Stimulated activated CD4-positive, alpha-beta T cell treated with anti-CD3 and anti-CD28 coated beads, Interleukin-1b, Interleukin-23, amount 100 ng/mL, for 24 hours (primary cell): ENCODE data around the gene CAMTA1.
A peak's percentile ranks its signal among the peaks of the same experiment; 100 is the strongest.

Experiments used
- DNase-seq, 4 experiments: peaks; one replicate each; pipeline ENCODE4 v3.0.0-alpha.2; 2020; ENCODE audit warnings: low read depth in 4 of 4, low spot score in 1 of 4

Gene CAMTA1

DNA sequence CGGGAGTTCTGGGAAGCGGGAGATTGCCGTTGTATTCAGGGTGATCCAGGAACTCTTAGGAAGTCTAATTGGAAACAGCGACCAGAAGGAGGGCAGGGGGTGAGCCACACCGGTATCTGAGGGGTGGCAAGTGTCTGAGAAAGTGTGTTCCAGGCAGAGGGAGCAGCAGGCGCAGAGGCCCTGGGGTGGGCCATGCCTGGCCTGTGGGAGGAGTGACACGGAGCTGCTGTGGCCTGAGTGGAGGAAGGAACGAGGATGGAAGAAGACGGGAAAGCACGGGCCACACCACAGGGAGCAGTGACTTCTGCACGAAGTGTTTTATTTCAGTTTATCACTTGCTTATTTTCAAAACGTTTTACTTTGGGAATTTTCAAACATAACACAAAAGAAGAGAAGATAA lies 1010.2 kb downstream of the CAMTA1 start:
- no peak for DNase-seq

DNA sequence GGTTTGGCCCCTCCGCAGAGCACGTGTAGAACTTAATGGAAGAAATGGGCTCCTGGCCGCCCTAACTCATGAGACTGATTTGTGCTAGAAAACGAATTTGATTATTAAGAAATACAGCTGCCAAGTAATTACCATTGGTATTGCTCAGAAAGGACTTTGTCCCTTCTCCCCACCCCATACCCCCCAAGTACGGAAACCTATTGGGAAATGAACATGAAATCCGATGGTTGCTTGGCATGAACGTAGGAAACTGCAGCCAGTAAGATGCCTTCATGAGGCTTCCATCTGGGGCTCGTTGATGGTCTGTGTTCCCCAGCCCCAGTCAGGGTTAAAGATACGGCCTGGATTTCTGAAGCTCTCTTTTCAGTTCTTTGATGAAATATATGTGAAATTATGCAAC lies 1020.2 kb downstream of the CAMTA1 start:
- DNase-seq, result no peak

DNA sequence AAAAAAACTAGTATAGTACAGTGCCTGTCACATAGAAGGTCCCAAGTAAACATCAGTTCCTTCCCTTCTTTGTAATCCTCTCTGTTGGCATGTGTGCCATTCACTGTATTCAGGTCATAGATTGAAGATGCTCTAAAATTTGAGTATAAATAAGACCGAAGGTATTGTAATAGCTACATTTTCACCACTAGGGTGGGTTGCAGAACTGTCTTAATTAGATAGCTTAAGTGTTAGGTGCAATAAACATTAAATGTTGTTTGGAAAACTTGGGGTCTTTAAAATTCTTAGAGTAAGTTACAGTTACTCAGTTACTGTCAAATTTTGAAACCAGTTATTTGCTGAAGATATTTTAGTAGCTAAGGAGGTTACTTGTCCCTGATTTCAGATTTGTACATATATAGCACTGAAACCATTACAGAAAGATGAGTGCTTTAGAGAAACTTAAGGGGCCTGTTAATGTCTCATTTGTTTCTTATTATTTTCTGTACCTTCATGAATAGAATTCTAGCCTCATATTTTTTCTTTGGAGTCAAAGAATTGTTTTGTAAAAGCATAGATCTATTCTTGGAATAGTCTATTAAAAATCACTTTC lies 1023.1 kb downstream of the CAMTA1 start:
- DNase-seq, result no peak

DNA sequence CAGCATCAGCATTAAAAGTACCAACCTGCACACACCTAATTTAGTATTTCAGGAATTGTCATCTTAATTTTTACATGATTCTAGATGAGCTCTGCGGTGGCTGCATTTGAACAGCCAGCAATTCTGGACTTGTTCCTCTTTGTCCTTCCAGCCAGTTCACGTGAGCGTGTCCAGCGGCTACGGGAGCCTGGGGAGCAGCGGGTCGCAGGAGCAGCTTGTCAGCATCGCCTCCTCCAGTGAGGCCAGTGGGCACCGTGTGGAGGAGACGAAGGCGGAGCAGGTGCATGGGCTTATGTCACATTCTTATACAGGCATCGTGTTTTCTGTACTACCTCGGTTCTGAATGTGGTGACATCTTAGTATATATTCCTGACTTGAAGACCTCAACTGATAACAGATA lies 1024.5 kb downstream of the CAMTA1 start:
- no peak for DNase-seq

DNA sequence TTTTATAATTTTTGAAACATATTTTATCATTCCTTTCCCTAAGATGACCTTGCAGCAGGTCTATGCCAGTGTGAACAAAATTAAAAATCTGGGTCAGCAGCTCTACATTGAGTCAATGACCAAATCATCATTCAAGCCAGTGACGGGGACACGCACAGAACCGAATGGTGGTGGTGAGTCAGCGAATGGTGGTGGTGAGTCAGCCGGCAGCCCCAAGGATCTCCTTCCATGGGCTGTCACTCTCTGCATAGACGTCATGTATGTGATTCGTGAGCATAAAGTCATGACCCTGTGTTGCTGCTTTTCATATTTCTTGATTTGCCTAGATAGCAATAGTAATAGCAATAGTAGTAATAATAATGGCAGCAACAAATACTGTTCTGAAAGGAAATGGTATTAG lies 1025.1 kb downstream of the CAMTA1 start:
- peak in 2 of 4 experiments; percentile 9 to 21 for DNase-seq

DNA sequence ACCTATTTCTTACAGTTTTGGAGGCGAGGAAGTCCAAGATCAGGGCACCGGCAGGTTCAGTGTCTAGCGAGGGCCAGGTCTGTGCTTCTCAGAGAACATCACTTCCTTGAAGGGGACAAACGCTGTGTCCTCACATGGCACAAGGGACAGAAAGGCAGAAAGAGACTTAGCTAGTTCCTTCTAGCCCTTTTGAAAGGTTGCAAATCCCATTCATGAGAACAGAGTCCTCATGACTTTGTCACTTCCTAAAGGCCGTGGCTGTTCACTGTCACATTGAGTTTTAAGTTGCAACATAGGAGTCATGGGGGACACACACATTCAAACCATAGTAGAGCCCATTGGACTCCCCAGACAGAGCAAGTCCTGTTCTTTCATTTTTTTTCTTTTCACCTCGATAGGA lies 1026.2 kb downstream of the CAMTA1 start:
- DNase-seq, result no peak

DNA sequence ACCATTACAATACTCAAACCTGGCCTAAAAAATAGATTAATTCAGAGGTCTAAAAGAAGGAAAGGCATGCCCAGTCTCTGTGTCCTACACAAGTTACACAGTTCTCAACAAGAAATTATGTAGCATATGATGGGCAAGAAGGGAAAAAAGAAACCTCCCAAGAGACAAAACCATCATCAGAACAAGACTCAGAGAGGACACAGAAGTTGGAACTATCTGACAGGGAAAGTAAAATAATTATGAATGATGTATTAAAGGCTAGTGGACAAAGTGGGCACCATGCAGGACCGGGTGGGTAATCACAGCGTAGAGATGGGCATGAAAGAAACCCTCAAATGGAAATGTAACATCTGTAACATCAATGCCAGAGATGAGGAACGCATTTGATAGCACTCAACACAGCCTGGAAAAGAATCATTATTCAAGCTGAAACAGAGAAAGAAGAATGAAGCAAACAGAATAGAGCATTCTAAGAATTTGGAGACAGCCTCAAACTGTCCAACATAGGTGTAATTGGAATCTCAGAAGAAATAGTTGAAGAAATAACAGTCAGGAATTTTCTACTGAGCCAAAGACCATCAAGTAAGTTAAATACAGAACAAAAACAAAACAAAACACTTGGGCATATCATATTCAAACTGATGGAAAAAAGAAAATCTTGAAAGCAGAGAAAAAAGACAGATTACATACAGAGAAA lies 1028.6 kb downstream of the CAMTA1 start:
- no peak for DNase-seq
